H9 (cell line): Measurements from ENCODE around the gene CABLES1. TPM values are rescaled to one million over a fixed set of nuclear protein-coding genes. Genes with fewer than 3 reads are reported as not detected.

Experiments
- DNase-seq: peaks from one replicate; pipeline ENCODE4 v3.0.0-alpha.2; 2017
- H2AFZ ChIP-seq: one replicate; pipeline ENCODE4 v1.6.1; 2013; ENCODE audit warnings: mild to moderate bottlenecking, low read length, control low read depth, moderate library complexity
- H2AK5ac ChIP-seq: 2 replicates; pipeline ENCODE4 v1.6.1; 2013; ENCODE audit warnings: low read length, control low read depth, mixed read lengths; ENCODE audit not compliant: insufficient read length
- H2BK120ac ChIP-seq: one replicate; pipeline ENCODE4 v1.6.1; 2013; ENCODE audit warnings: low read depth, mild to moderate bottlenecking, low read length, control low read depth, inconsistent platforms; ENCODE audit not compliant: poor library complexity, severe bottlenecking
- H2BK12ac ChIP-seq: 2 replicates; pipeline ENCODE4 v1.6.1; 2013; ENCODE audit warnings: low read length, control low read depth, mixed read lengths, low read depth; ENCODE audit not compliant: insufficient read length
- H2BK15ac ChIP-seq: 2 replicates; pipeline ENCODE4 v1.6.1; 2013; ENCODE audit warnings: low read depth, low read length, control low read depth
- H2BK20ac ChIP-seq: one replicate; pipeline ENCODE4 v1.6.1; 2013; ENCODE audit warnings: low read depth, mild to moderate bottlenecking, low read length, control low read depth, inconsistent platforms; ENCODE audit not compliant: poor library complexity, severe bottlenecking
- H2BK5ac ChIP-seq: 2 replicates; pipeline ENCODE4 v1.6.1; 2013; ENCODE audit warnings: low read length, control low read depth, mixed read lengths; ENCODE audit not compliant: insufficient read length
- H3K14ac ChIP-seq: 2 replicates; pipeline ENCODE4 v1.6.1; 2013; ENCODE audit warnings: low read length, control low read depth; ENCODE audit not compliant: insufficient read depth
- H3K18ac ChIP-seq: 2 replicates; pipeline ENCODE4 v1.6.1; 2013; ENCODE audit warnings: low read depth, mild to moderate bottlenecking, mixed read lengths, low read length, control low read depth; ENCODE audit not compliant: insufficient read length
- H3K23ac ChIP-seq: 2 replicates; pipeline ENCODE4 v1.6.1; 2013; ENCODE audit warnings: low read length, control low read depth, mixed read lengths, low read depth; ENCODE audit not compliant: insufficient read length
- H3K23me2 ChIP-seq: 2 replicates; pipeline ENCODE4 v1.6.1; 2013; ENCODE audit warnings: low read depth, mild to moderate bottlenecking, mixed read lengths, low read length, control low read depth; ENCODE audit not compliant: insufficient read length, poor library complexity, severe bottlenecking
- H3K27ac ChIP-seq: 2 replicates; pipeline ENCODE4 v1.5.1; 2013; ENCODE audit warnings: low read length, control low read depth, mixed read lengths, low read depth; ENCODE audit not compliant: insufficient read length
- H3K27me3 ChIP-seq: 2 replicates; pipeline ENCODE4 v1.6.1; 2013; ENCODE audit warnings: low read length, control low read depth, inconsistent platforms; ENCODE audit not compliant: insufficient read depth
- H3K4ac ChIP-seq: 2 replicates; pipeline ENCODE4 v1.6.1; 2013; ENCODE audit warnings: low read depth, mild to moderate bottlenecking, control low read depth, inconsistent platforms, low read length, moderate library complexity
- H3K4me1 ChIP-seq: 2 replicates; pipeline ENCODE4 v1.6.1; 2013; ENCODE audit warnings: low read length, control low read depth, inconsistent platforms; ENCODE audit not compliant: insufficient read depth
- H3K4me2 ChIP-seq: 2 replicates; pipeline ENCODE4 v1.6.1; 2013; ENCODE audit warnings: low read length, control low read depth, mixed read lengths; ENCODE audit not compliant: insufficient read length, insufficient read depth
- H3K56ac ChIP-seq: 2 replicates; pipeline ENCODE4 v1.6.1; 2013; ENCODE audit warnings: low read depth, mild to moderate bottlenecking, mixed read lengths, low read length, control low read depth; ENCODE audit not compliant: insufficient read length
- H3K79me1 ChIP-seq: 2 replicates; pipeline ENCODE4 v1.6.1; 2013; ENCODE audit warnings: low read depth, mild to moderate bottlenecking, moderate library complexity, low read length, control low read depth, inconsistent platforms; ENCODE audit not compliant: insufficient read depth, poor library complexity, severe bottlenecking
- H3K79me2 ChIP-seq: 2 replicates; pipeline ENCODE4 v1.6.1; 2013; ENCODE audit warnings: low read length, control low read depth, inconsistent platforms; ENCODE audit not compliant: insufficient read depth
- H3K9ac ChIP-seq: 2 replicates; pipeline ENCODE4 v1.6.1; 2013; ENCODE audit warnings: low read length, control low read depth, mixed read lengths; ENCODE audit not compliant: insufficient read length; ENCODE audit errors: extremely low read depth
- H3K9me3 ChIP-seq: one replicate; pipeline ENCODE4 v1.6.1; 2013; ENCODE audit warnings: low read depth, low read length, inconsistent platforms; ENCODE audit not compliant: control insufficient read depth
- H3T11ph ChIP-seq: one replicate; pipeline ENCODE4 v1.6.1; 2013; ENCODE audit warnings: mild to moderate bottlenecking, low read length, control low read depth, inconsistent platforms
- H4K20me1 ChIP-seq: one replicate; pipeline ENCODE4 v1.6.1; 2013; ENCODE audit not compliant: control insufficient read depth, insufficient read length, insufficient read depth
- H4K5ac ChIP-seq: 2 replicates; pipeline ENCODE4 v1.6.1; 2013; ENCODE audit warnings: low read depth, mild to moderate bottlenecking, mixed read lengths, low read length, control low read depth; ENCODE audit not compliant: insufficient read length
- H4K8ac ChIP-seq: replicated peaks from 2 replicates; pipeline ENCODE4 v1.6.1; 2013; ENCODE audit warnings: low read length, control low read depth, mixed read lengths, low read depth; ENCODE audit not compliant: insufficient read length
- H4K91ac ChIP-seq: 2 replicates; pipeline ENCODE4 v1.6.1; 2013; ENCODE audit warnings: low read depth, mild to moderate bottlenecking, moderate library complexity, mixed read lengths, low read length, control low read depth; ENCODE audit not compliant: insufficient read length
- H3K27ac Mint-ChIP-seq, 3 experiments: 2 replicates in 2 of 3; 3 replicates in 1 of 3; pipeline ENCODE4 v1.8.0; 2020 to 2021; ENCODE audit warnings: mixed read lengths in 3 of 3, mild to moderate bottlenecking in 1 of 3, moderate library complexity in 1 of 3
- H3K27me3 Mint-ChIP-seq: 2 replicates; pipeline ENCODE4 v1.8.0; 2021; ENCODE audit warnings: low read depth, mild to moderate bottlenecking, moderate library complexity, mixed read lengths
- H3K36me3 Mint-ChIP-seq, 3 experiments: 2 replicates in 2 of 3; 3 replicates in 1 of 3; pipeline ENCODE4 v1.8.0; 2020 to 2021; ENCODE audit warnings: low read depth in 3 of 3, mixed read lengths in 3 of 3; ENCODE audit not compliant: insufficient read depth in 1 of 3
- H3K4me1 Mint-ChIP-seq, 2 experiments: 2 replicates each; pipeline ENCODE4 v1.8.0; 2020; ENCODE audit warnings: mixed read lengths in 2 of 2
- H3K4me3 Mint-ChIP-seq, 2 experiments: 2 replicates in 1 of 2; 3 replicates in 1 of 2; pipeline ENCODE4 v1.8.0; 2020 to 2021; ENCODE audit warnings: mild to moderate bottlenecking in 2 of 2, mixed read lengths in 2 of 2, moderate library complexity in 1 of 2
- H3K9me3 Mint-ChIP-seq, 2 experiments: 2 replicates in 1 of 2; 3 replicates in 1 of 2; pipeline ENCODE4 v1.8.0; 2020; ENCODE audit warnings: mild to moderate bottlenecking in 2 of 2, mixed read lengths in 2 of 2, moderate library complexity in 1 of 2
- CTCF ChIP-seq: fragments of 200-600 bp; sonication (generic); conservative IDR thresholded peaks from 3 replicates; pipeline ENCODE4 v1.8.0; 2021; ENCODE audit warnings: antibody characterized with exemption, mild to moderate bottlenecking
- WGBS: extraction: QIAGEN DNeasy Blood & Tissue Kit; methylation state at CpG from one replicate; pipeline ENCODE4 v1.1.7; 2013; ENCODE audit warnings: missing lambda C conversion rate, low lambda C conversion rate, mixed read lengths; ENCODE audit not compliant: insufficient read length; ENCODE audit errors: extremely low coverage; 5-methylcytosine and 5-hydroxymethylcytosine counted together
- total RNA-seq: library from RNA; stranded (reverse); gene quantifications from 2 replicates; pipeline ENCODE4 v1.2.1, GENCODE V29; 2021

CABLES1 gene
- total RNA-seq, 1 experiment from 2014 or later, result 27.1 TPM

GRCh38 chr18:23307567-23308295, 172.4 kb downstream of the CABLES1 start:
- Histone ChIP-seq H4K5ac (no peak overlapping the region), H3K23ac (no peak overlapping the region), H4K91ac (no peak overlapping the region), H3K79me2 (no peaks in the 10 kb centered on the region), H2BK5ac (no peak overlapping the region), H3K27ac (no peak overlapping the region), H3K9me3 (no peaks in the 10 kb centered on the region), H2BK20ac (no peak overlapping the region), H2BK120ac (no peak overlapping the region), H4K20me1 (no peaks in the 10 kb centered on the region), H3K18ac (no peak overlapping the region), H3K4me2 (no peak overlapping the region), H3K4me1 (no peaks in the 10 kb centered on the region; the same call in 1 of the 2 replicates), H3K4ac (no peak overlapping the region), H3T11ph (no peak overlapping the region), H3K14ac (no peak overlapping the region; the same call in 1 of the 2 replicates), H2BK15ac (no peak overlapping the region), H3K56ac (no peak overlapping the region), H3K9ac (no peak overlapping the region), H3K23me2 (no peaks in the 10 kb centered on the region), H4K8ac (no peak overlapping the region), H3K79me1 (no peaks in the 10 kb centered on the region), H2AFZ (no peak overlapping the region), H3K27me3 (no peaks in the 10 kb centered on the region; the same call in 1 of the 2 replicates), H2BK12ac (no peak overlapping the region), H2AK5ac (no peak overlapping the region)
- no CpG with 5 or more reads among the region's 14 CpGs for WGBS
- TF ChIP-seq CTCF, result no peak
- Mint-ChIP-seq H3K27ac (peak overlapping the region in 1 of 3 experiments; percentile 14; a peak in 2 of 7 replicates), H3K27me3 (no peaks in the 10 kb centered on the region), H3K36me3 (peaks cover 0 to 5% (median 2%) of the 10 kb centered on the region in 3 experiments; a peak in 2 of 7 replicates), H3K9me3 (no peaks in the 10 kb centered on the region), H3K4me3 (no peak overlapping the region), H3K4me1 (peaks cover 28 to 31% of the 10 kb centered on the region in 2 experiments)
- no peak for DNase-seq

Other genes with a start within 250 kb of the CABLES1 start
- gene RBBP8, start 202.2 kb upstream of the CABLES1 start, total RNA-seq, result 65.2 and 72.5 TPM in 2 replicates